Left ventricle myocardium superior (tissue), 1 donor: ENCODE results near the gene AP1G2. TPM values are rescaled to one million over a fixed set of nuclear protein-coding genes. Genes with fewer than 3 reads are reported as not detected.

Source experiments
- total RNA-seq: library from RNA; stranded (reverse); fragmentation: NEBNext Ultra II Directional; extraction: Animal tissue kit (Norgen Biotek cat#: 25700); gene quantifications from one replicate; pipeline ENCODE4 v1.2.1, GENCODE V29; 2021
- donor health status: DM: no; HTN: yes; CAD: no; lungs with severe emphysema.

AP1G2 gene
- total RNA-seq, 1 donor from 2014 or later: 15.5 TPM

Other genes starting within 250 kb of the AP1G2 start
- gene PABPN1, start 246.3 kb downstream of the AP1G2 start, total RNA-seq: 76.8 TPM
- gene SLC22A17, start 214.9 kb downstream of the AP1G2 start, total RNA-seq: 10.7 TPM
- gene EFS, start 202.6 kb downstream of the AP1G2 start, total RNA-seq: 3.3 TPM
- gene IL25, start 195.0 kb downstream of the AP1G2 start, total RNA-seq: not detected
- gene CMTM5, start 190.7 kb downstream of the AP1G2 start, total RNA-seq: not detected
- gene MYH6, start 159.5 kb downstream of the AP1G2 start, total RNA-seq: 4,258 TPM
- 12,717 TPM for gene MYH7, start 132.1 kb downstream of the AP1G2 start, total RNA-seq
- gene NGDN, start 98.1 kb downstream of the AP1G2 start, total RNA-seq: 18.6 TPM
- gene ZFHX2, start 16.0 kb downstream of the AP1G2 start, total RNA-seq: 1.0 TPM
- 20.2 TPM for gene THTPA, start 11.5 kb downstream of the AP1G2 start, total RNA-seq
- gene JPH4, start 11.0 kb upstream of the AP1G2 start, total RNA-seq: 0.22 TPM
- not detected for gene DHRS2, start 68.6 kb upstream of the AP1G2 start, total RNA-seq